Kidney (tissue), 14 donors: ENCODE data around the gene RBMS3. TPM values are rescaled to one million over a fixed set of nuclear protein-coding genes. Genes with fewer than 3 reads are reported as not detected.

Experiments used
- DNase-seq, 5 donors: peaks; one replicate each; pipeline ENCODE4 v3.0.0-alpha.2; 2013 to 2020
- FAIRE-seq: peaks from 2 replicates; lab custom pipeline; 2012; peaks lifted over from hg19 to GRCh38; lab: Jason Lieb, UNC
- H3K27ac ChIP-seq, 2 donors: one replicate each; pipeline ENCODE4 v1.7.0; 2013; ENCODE audit warnings: low read depth in 2 of 2, low read length in 2 of 2, inconsistent platforms in 1 of 2
- H3K27me3 ChIP-seq: one replicate; pipeline ENCODE4 v1.7.1; 2013; ENCODE audit warnings: low read length, inconsistent platforms; ENCODE audit not compliant: control insufficient read depth, insufficient read depth
- H3K36me3 ChIP-seq, 3 donors: one replicate each; pipeline versions ENCODE4 v1.7.0 to v1.7.1; 2013; ENCODE audit warnings: low read length in 3 of 3, control low read depth in 1 of 3, inconsistent platforms in 1 of 3; ENCODE audit not compliant: insufficient read depth in 3 of 3, control insufficient read depth in 2 of 3
- H3K4me1 ChIP-seq, 3 donors: one replicate each; pipeline versions ENCODE4 v1.7.0 to v1.7.1; 2013; ENCODE audit warnings: low read length in 3 of 3, inconsistent platforms in 1 of 3, low read depth in 1 of 3; ENCODE audit not compliant: control insufficient read depth in 2 of 3, insufficient read depth in 2 of 3
- H3K4me3 ChIP-seq, 3 donors: one replicate each; pipeline versions ENCODE4 v1.7.0 to v1.8.1; 2013; ENCODE audit warnings: low read length in 3 of 3, control low read depth in 1 of 3, inconsistent platforms in 1 of 3
- H3K9ac ChIP-seq, 3 donors: one replicate each; pipeline versions ENCODE4 v1.7.0 to v1.7.1; 2013; ENCODE audit warnings: low read length in 3 of 3, control low read depth in 1 of 3, inconsistent platforms in 1 of 3
- H3K9me3 ChIP-seq, 3 donors: one replicate each; pipeline versions ENCODE4 v1.7.0 to v1.7.1; 2013; ENCODE audit warnings: low read length in 3 of 3, control low read depth in 1 of 3, inconsistent platforms in 1 of 3; ENCODE audit not compliant: control insufficient read depth in 2 of 3, insufficient read depth in 1 of 3
- intact Hi-C: fragments of 100-400 bp; cut with DNase I; formaldehyde crosslinking; loops from one replicate; pipeline ENCODE4 v1.11.1; 2022
- polyA plus RNA-seq: library from polyadenylated mRNA; stranded (reverse); fragments of 350-450 nt; fragmentation: Illumina TruSeq; extraction: RNeasy Lipid Tissue Mini Kit (QIAGEN cat#74804); gene quantifications from one replicate; pipeline ENCODE4 v1.2.3, GENCODE V29; 2014; ENCODE audit warnings: low read depth, low replicate concordance; ENCODE audit not compliant: insufficient read depth
- total RNA-seq: library from RNA; stranded (reverse); fragmentation: NEBNext Ultra II Directional; extraction: Animal tissue kit (Norgen Biotek cat#: 25700); gene quantifications from one replicate; pipeline ENCODE4 v1.2.1, GENCODE V29; 2021
- TF ChIP-seq, protein P1 (sequence below): IDR thresholded peaks from 3 replicates; pipeline ENCODE4 v1.5.1; 2012; ENCODE audit warnings: mild to moderate bottlenecking, moderate library complexity, borderline replicate concordance; ENCODE audit not compliant: insufficient read depth; ENCODE audit errors: extremely low read depth
- donor health status: control.
- donor health status: control.
- donor health status: control.
- donor health status: control.
- donor health status: control.
- donor health status: DM: yes; HTN: yes; CAD: no.
- donor health status: Normal renal cell carcinoma (clear cell type).

Gene RBMS3
- total and polyA plus RNA-seq, 2 donors from 2014 or later: 3.2 to 48.8 TPM

DNA sequence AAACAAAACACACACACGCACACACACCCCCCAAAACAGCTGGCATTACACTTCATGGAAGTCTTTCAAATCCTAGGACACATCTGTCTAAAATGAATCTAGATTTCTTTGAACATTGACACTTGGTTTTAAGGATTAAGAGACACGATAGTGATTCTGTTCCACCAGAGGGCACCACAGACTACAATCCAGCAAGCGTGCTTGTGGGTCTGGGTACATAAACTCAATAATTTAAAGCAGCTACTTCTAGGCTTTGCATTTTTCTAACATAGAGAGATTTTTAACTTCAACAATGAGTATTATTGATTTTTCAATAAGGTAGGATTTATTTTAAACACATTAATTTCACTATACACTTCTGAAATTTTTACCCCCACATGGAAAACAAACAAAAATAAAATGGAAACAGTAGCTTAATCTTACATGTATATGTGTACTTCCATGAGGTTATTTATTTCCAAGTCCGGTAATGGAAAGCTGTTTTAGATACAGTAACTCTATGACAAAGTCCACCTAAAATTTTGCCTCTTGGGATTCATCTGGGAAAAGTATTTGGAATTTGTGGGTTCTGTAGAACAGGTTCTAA lies 761.5 kb downstream of the RBMS3 start:
- Histone ChIP-seq H3K4me3 (no peak overlapping the region), H3K9ac (no peak overlapping the region), H3K9me3 (no peaks in the 10 kb centered on the region), H3K27me3 (no peaks in the 10 kb centered on the region), H3K27ac (no peak overlapping the region), H3K4me1 (no peaks in the 10 kb centered on the region), H3K36me3 (no peaks in the 10 kb centered on the region)
- FAIRE-seq: peak; percentile 86
- peak in 4 of 5 donors; percentile 65 to 89 (median 81) for DNase-seq
- TF ChIP-seq, protein P1, sequence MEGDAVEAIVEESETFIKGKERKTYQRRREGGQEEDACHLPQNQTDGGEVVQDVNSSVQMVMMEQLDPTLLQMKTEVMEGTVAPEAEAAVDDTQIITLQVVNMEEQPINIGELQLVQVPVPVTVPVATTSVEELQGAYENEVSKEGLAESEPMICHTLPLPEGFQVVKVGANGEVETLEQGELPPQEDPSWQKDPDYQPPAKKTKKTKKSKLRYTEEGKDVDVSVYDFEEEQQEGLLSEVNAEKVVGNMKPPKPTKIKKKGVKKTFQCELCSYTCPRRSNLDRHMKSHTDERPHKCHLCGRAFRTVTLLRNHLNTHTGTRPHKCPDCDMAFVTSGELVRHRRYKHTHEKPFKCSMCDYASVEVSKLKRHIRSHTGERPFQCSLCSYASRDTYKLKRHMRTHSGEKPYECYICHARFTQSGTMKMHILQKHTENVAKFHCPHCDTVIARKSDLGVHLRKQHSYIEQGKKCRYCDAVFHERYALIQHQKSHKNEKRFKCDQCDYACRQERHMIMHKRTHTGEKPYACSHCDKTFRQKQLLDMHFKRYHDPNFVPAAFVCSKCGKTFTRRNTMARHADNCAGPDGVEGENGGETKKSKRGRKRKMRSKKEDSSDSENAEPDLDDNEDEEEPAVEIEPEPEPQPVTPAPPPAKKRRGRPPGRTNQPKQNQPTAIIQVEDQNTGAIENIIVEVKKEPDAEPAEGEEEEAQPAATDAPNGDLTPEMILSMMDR: peak; percentile 72
- intact Hi-C loops: no loop called here

DNA sequence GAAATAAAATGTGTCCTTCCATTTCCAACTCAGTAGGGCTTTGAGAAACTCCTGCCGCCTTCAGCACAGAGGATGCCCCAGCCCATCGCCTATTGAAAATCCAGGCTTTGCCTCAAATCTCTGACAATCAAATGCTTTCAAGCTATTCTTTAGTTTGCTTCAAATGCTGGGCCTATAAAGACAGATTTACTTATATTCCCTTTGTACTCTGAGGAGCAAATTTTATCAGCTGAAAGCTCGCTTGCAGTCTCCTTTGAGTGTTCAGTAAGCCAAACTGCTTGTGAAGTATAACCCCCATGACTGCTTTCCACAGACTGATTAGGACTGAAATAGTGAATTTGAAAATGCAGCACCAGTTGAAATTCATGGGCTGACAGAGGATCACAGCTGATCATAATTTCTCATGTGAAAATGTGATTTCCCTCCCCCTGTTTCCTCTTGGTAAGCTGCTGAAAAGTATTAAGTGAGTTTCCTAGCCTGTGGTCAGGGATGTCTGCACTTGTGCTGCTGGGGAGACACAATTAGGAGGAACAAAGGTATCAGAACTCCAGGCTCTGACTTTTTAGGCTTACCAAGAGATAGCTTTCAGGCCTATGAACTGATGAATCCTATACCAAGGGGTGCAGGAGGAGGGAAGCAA lies 762.2 kb downstream of the RBMS3 start:
- Histone ChIP-seq H3K27ac (no peak overlapping the region), H3K4me1 (no peaks in the 10 kb centered on the region), H3K27me3 (no peaks in the 10 kb centered on the region), H3K4me3 (no peak overlapping the region), H3K9me3 (no peaks in the 10 kb centered on the region), H3K9ac (no peak overlapping the region), H3K36me3 (no peaks in the 10 kb centered on the region)
- peak in 1 of 5 donors; percentile 8 for DNase-seq
- TF ChIP-seq, protein P1: no peak
- intact Hi-C loops: no loop called here
- no peak for FAIRE-seq

DNA sequence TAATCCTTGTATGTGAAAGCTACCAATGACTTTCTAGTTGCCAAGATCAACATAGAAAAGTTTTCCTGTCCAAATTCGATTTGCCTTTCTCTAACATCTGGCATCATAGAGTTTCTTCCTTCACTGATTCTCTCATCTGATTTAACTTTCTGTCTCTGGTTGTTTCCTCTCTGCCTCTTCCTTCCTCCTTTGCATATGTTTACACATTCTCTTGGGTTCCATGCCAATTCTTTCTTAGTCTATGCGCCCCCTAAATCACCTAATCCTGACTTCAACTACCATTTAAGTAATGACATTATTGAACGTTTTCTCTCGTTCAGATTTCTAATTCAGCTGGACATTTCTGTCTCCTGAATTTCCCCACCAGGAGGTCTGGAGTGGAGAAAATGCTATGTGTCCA lies 763.6 kb downstream of the RBMS3 start:
- H3K27me3 ChIP-seq: no peaks in the 10 kb centered on the region
- H3K9me3 ChIP-seq: no peaks in the 10 kb centered on the region
- DNase-seq (no peak), FAIRE-seq (no peak)
- no peaks in the 10 kb centered on the region for H3K4me1 ChIP-seq
- no peaks in the 10 kb centered on the region for H3K36me3 ChIP-seq
- TF ChIP-seq, protein P1: no peak
- no peak overlapping the region for H3K27ac ChIP-seq
- no peak overlapping the region for H3K4me3 ChIP-seq
- intact Hi-C loops: no loop called here
- no peak overlapping the region for H3K9ac ChIP-seq
